Stomach (tissue), 9 donors: ENCODE measurements around the gene SNX9. TPM values are rescaled to one million over a fixed set of nuclear protein-coding genes. Genes with fewer than 3 reads are reported as not detected.

Source experiments
- DNase-seq, 2 donors: peaks; one replicate each; pipeline versions ENCODE4 v3.0.0 to v3.0.0-alpha.2; 2013 to 2019
- H3K27ac ChIP-seq, 5 donors: fragments of 200-600 bp in 4 of 5; sonication (generic) in 4 of 5; one replicate each; pipeline ENCODE4 v1.5.1; 2013 to 2019; ENCODE audit warnings: mild to moderate bottlenecking in 1 of 5, moderate library complexity in 1 of 5
- H3K27me3 ChIP-seq, 3 donors: fragments of 200-600 bp; sonication (generic); one replicate each; pipeline ENCODE4 v1.5.1; 2017 to 2019; ENCODE audit warnings: mixed run types in 1 of 3
- H3K36me3 ChIP-seq, 4 donors: fragments of 200-600 bp; sonication (generic); 1 replicate in 3 of 4; 2 replicates in 1 of 4; pipeline ENCODE4 v1.5.1; 2016 to 2019
- H3K4me1 ChIP-seq, 4 donors: fragments of 200-600 bp; sonication (generic); one replicate each; pipeline ENCODE4 v1.5.1; 2016 to 2019
- H3K4me3 ChIP-seq, 4 donors: fragments of 200-600 bp; sonication (generic) in 3 of 4; one replicate each; pipeline ENCODE4 v1.5.1; 2016 to 2019; ENCODE audit warnings: mild to moderate bottlenecking in 1 of 4
- H3K9me3 ChIP-seq, 4 donors: fragments of 200-600 bp; sonication (generic); one replicate each; pipeline ENCODE4 v1.5.1; 2016 to 2019
- EP300 ChIP-seq: sonication (generic); formaldehyde crosslinking; IDR thresholded peaks from one replicate; pipeline ENCODE4 v1.6.1; 2017; ENCODE audit warnings: antibody characterized with exemption
- POLR2A ChIP-seq, 4 donors: fragments of 450-650 bp; IDR thresholded peaks; one replicate each; pipeline ENCODE4 v1.6.1; 2016; ENCODE audit warnings: antibody characterized with exemption in 4 of 4, control low read depth in 2 of 4, mild to moderate bottlenecking in 1 of 4, moderate library complexity in 1 of 4
- POLR2AphosphoS5 ChIP-seq, 3 donors: sonication (generic); formaldehyde crosslinking; IDR thresholded peaks; one replicate each; pipeline ENCODE4 v1.6.1; 2016; ENCODE audit warnings: antibody characterized with exemption in 3 of 3
- WGBS, 5 donors: extraction: QIAGEN DNeasy Blood & Tissue Kit in 3 of 5; methylation state at CpG; one replicate each; pipeline versions ENCODE4 v1.1.5 to v1.1.7; 2013 to 2018; 5-methylcytosine and 5-hydroxymethylcytosine counted together
- intact Hi-C: fragments of 100-400 bp; cut with DNase I; formaldehyde crosslinking; loops from one replicate; pipeline ENCODE4 v1.15.1; 2023; ENCODE audit warnings: low total_unique reads
- polyA plus RNA-seq, 3 donors: library from polyadenylated mRNA; stranded (reverse); fragments of 200-250 nt; gene quantifications; one replicate each; pipeline ENCODE4 v1.2.3, GENCODE V29; 2013
- total RNA-seq, 5 donors: library from RNA; depleted of rRNA; stranded (reverse); fragments of >200 nt; gene quantifications; one replicate each; pipeline versions ENCODE4 v1.1.0 to v1.2.3, GENCODE V29; 2014 to 2016
- TF ChIP-seq, protein P1 (sequence below), 7 experiments: fragments of 450-650 bp in 4 of 7; fragments of 200-600 bp in 3 of 7; sonication (generic) in 3 of 7; IDR thresholded peaks; one replicate each; pipeline ENCODE4 v1.5.1; 2016 to 2019; ENCODE audit warnings: antibody characterized with exemption in 7 of 7, control low read depth in 2 of 7, mild to moderate bottlenecking in 1 of 7
- donor health status: healthy with polysubstance abuse.
- donor health status: Bipolar disorder and iron deficiency.
- donor health status: healthy.

SNX9 gene
- total and polyA plus RNA-seq, 8 donors: 21.4 to 58.7 (median 38.7) TPM

DNA sequence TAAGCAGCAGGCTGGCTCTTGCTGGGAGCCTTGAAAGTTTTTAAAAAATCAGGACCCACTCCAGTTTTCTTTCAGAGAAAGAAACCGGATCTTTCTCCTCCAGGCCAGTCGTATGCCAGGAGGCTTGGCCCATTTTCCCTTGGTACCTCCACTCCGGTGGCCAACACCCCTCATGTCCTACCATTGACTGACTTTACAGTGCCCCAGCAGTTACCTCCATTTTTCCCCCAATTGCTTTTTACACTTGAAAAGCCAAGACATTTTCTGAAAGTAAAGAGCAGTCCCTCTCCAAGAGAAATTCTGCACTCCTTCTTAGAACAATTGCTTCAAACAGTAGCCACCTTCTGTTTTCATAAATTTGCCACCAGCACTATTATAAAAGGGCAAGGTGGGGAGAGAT is 47.7 kb upstream of the SNX9 start:
- TF ChIP-seq POLR2AphosphoS5 (IDR thresholded peaks at IDR 0.05): no peak
- TF ChIP-seq EP300: no peak
- no peak for TF ChIP-seq POLR2A (IDR thresholded peaks at IDR 0.05)
- TF ChIP-seq, protein P1, sequence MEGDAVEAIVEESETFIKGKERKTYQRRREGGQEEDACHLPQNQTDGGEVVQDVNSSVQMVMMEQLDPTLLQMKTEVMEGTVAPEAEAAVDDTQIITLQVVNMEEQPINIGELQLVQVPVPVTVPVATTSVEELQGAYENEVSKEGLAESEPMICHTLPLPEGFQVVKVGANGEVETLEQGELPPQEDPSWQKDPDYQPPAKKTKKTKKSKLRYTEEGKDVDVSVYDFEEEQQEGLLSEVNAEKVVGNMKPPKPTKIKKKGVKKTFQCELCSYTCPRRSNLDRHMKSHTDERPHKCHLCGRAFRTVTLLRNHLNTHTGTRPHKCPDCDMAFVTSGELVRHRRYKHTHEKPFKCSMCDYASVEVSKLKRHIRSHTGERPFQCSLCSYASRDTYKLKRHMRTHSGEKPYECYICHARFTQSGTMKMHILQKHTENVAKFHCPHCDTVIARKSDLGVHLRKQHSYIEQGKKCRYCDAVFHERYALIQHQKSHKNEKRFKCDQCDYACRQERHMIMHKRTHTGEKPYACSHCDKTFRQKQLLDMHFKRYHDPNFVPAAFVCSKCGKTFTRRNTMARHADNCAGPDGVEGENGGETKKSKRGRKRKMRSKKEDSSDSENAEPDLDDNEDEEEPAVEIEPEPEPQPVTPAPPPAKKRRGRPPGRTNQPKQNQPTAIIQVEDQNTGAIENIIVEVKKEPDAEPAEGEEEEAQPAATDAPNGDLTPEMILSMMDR (IDR thresholded peaks at IDR 0.05): no peak
- DNase-seq: no peak
- Histone ChIP-seq H3K4me1 (peaks cover 0 to 3% (median 0%) of the 10 kb centered on the region in 4 donors), H3K27ac (no peak overlapping the region), H3K27me3 (peaks cover 0 to 9% (median 0%) of the 10 kb centered on the region in 3 donors), H3K36me3 (no peaks in the 10 kb centered on the region), H3K9me3 (no peaks in the 10 kb centered on the region), H3K4me3 (no peak overlapping the region)
- WGBS, 5 donors: 86 to 97% (median 91%) methylated on average over 3 of the region's 3 CpGs
- intact Hi-C loops: no loop called here

DNA sequence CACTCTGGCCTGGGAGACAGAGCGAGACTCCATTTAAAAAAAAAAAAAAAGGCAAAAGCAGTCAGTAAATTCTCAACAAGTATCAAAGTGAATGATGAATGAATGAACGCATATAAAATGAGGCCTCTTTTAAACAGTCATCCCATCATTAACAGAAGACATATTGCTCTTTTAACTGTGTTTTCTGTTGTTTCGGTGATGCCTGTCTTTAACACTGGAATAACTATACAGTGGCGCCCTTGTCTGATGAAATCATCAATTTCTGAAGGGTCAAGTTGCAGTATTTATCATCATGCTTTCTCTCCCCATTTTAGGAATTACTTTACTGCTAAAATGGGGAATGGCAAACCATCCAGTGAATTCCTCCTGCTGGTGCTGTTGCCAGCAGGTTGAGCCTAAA is 45.7 kb upstream of the SNX9 start:
- WGBS, 5 donors: 94 to 98% (median 97%) methylated on average over 4 of the region's 4 CpGs
- H3K36me3 ChIP-seq: no peaks in the 10 kb centered on the region
- H3K9me3 ChIP-seq: no peaks in the 10 kb centered on the region
- peaks cover 0 to under 1% (median 0%) of the 10 kb centered on the region in 3 donors for H3K27me3 ChIP-seq
- DNase-seq: no peak
- intact Hi-C loops: no loop called here
- H3K27ac ChIP-seq: no peak overlapping the region
- TF ChIP-seq POLR2A (IDR thresholded peaks at IDR 0.05) (no peak), POLR2AphosphoS5 (IDR thresholded peaks at IDR 0.05) (no peak), EP300 (no peak)
- TF ChIP-seq, protein P1 (IDR thresholded peaks at IDR 0.05): no peak
- peaks cover 0 to 3% (median 0%) of the 10 kb centered on the region in 4 donors for H3K4me1 ChIP-seq
- no peak overlapping the region for H3K4me3 ChIP-seq

DNA sequence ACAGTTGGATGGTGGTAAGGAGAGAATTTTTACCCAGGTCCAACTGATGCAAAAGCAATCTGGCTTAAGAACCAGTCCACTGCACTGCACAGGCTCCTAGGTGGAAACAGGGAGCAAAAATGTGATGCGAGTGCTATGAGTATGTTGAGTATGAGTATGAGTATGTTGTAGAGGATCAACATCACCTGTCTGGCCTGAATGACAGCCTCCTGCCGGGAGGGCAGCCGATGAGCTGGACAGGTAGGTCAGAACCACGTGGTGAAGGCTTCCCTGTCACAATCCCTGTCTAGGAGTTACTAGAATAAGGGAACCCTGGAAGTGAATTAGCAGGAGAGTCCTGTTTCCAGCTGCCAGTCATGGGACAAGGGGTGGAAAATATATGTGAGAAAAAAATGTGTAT is 44.3 kb upstream of the SNX9 start:
- Histone ChIP-seq H3K27ac (no peak overlapping the region), H3K4me3 (no peak overlapping the region), H3K27me3 (no peaks in the 10 kb centered on the region), H3K4me1 (no peaks in the 10 kb centered on the region), H3K9me3 (no peaks in the 10 kb centered on the region), H3K36me3 (no peaks in the 10 kb centered on the region)
- DNase-seq: no peak
- WGBS, 5 donors: 86 to 91% (median 91%) methylated on average over 4 of the region's 4 CpGs
- intact Hi-C loops: no loop called here
- TF ChIP-seq EP300: no peak
- TF ChIP-seq POLR2A (IDR thresholded peaks at IDR 0.05): no peak
- no peak for TF ChIP-seq POLR2AphosphoS5 (IDR thresholded peaks at IDR 0.05)
- TF ChIP-seq, protein P1 (IDR thresholded peaks at IDR 0.05): no peak

DNA sequence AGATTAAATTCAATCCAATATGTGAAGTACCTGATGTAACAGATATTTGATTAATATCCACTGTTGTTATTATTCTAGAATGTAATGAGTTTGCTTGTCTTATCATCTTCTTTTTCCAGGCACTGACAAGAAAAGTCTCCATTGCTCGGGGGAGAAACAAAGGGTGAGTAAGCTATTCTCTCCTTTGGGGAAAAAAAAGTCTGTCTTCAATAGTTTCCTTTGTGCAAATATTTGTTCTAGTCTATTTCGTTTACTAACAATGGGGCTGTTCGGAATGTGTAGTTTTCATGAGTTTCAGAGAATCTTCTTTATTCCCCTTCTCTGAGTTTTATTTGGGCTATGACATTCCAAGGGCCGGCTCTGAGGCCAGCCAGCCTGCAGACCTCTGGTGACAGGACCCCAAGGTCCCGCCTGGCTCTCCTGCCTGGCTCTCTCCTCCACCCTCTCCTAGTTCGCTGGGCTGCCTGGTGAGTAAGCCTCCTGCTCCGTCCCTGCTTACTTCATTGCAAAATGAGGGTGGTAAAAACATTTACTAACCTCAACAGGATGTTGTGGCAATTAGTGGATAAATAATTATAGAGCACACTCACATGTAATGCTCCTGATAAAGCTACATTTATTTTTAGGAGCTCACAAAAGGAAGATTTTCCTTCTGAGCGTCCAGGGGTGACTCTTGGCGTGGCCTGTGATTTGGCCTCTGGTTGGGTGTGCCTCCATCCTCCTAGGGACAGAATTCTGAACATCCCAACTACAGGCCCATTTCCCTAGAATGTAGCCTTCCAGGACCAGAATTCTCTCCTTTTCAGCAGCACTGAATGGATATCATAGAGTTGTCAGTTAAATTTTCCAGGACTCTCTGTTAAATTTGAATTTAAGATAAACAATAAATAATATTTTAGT is 43.1 kb upstream of the SNX9 start:
- no peaks in the 10 kb centered on the region for H3K36me3 ChIP-seq
- no peaks in the 10 kb centered on the region for H3K9me3 ChIP-seq
- intact Hi-C loops: no loop called here
- no peak for DNase-seq
- no peaks in the 10 kb centered on the region for H3K4me1 ChIP-seq
- no peak overlapping the region for H3K4me3 ChIP-seq
- TF ChIP-seq POLR2A (IDR thresholded peaks at IDR 0.05) (no peak), EP300 (no peak), POLR2AphosphoS5 (IDR thresholded peaks at IDR 0.05) (no peak)
- TF ChIP-seq, protein P1 (IDR thresholded peaks at IDR 0.05): no peak
- no peak overlapping the region for H3K27ac ChIP-seq
- no peaks in the 10 kb centered on the region for H3K27me3 ChIP-seq
- WGBS, 5 donors: 52 to 66% (median 60%) methylated on average over 9 of the region's 9 CpGs
